RWPE1 (cell line): ENCODE data around the gene SLC24A3.

Experiments used
- CTCF ChIA-PET: fragments of 350-600 bp; sonication (Branson Sonifier 250); formaldehyde crosslinking; extraction: SDS; loops from one replicate; lab custom pipeline; 2021; lab: Yijun Ruan, JAX
- POLR2A ChIA-PET: fragments of 400-600 bp; formaldehyde crosslinking; extraction: SDS; loops from one replicate; lab custom pipeline; 2020; ENCODE audit warnings: antibody characterized with exemption; ENCODE audit not compliant: low non-redundant PET; lab: Yijun Ruan, JAX
- DNase-seq: peaks from one replicate; pipeline ENCODE4 v3.0.0; 2012; ENCODE audit warnings: low spot score
- H3K27ac ChIP-seq: fragments of 450-650 bp; 2 replicates; pipeline ENCODE4 v1.5.1; 2017
- CTCF ChIP-seq: fragments of 450-650 bp; conservative IDR thresholded peaks from 2 replicates; pipeline ENCODE4 v1.5.1; 2017; ENCODE audit warnings: low read depth, mild to moderate bottlenecking

The SLC24A3 gene

GRCh38 chr20:19679900-19680495 lies 467.6 kb downstream of the SLC24A3 start:
- no peak for DNase-seq
- no peak overlapping the region for H3K27ac ChIP-seq
- ChIA-PET POLR2A (no interaction called here), CTCF (no interaction called here)
- TF ChIP-seq CTCF = no peak

GRCh38 chr20:19682249-19682648 lies 469.8 kb downstream of the SLC24A3 start:
- no peak for TF ChIP-seq CTCF
- no peak overlapping the region for H3K27ac ChIP-seq
- DNase-seq = no peak
- CTCF ChIA-PET = no interaction called here
- POLR2A ChIA-PET = no interaction called here

- no peak for DNase-seq
- ChIA-PET CTCF (no interaction called here), POLR2A (no interaction called here)
- no peak for TF ChIP-seq CTCF
- H3K27ac ChIP-seq = no peak overlapping the region
These were observed 470.7 kb downstream of the SLC24A3 start for GRCh38 chr20:19683188-19683587.

GRCh38 chr20:19683822-19684221 lies 471.4 kb downstream of the SLC24A3 start:
- H3K27ac ChIP-seq = no peak overlapping the region
- TF ChIP-seq CTCF = no peak
- DNase-seq = no peak
- ChIA-PET CTCF (no interaction called here), POLR2A (no interaction called here)

GRCh38 chr20:19688031-19688806 lies 475.8 kb downstream of the SLC24A3 start:
- peak overlapping the region; percentile 47 for H3K27ac ChIP-seq
- ChIA-PET CTCF (interaction anchor here (0.6 to 1.1 kb wide), 3 partner anchors 39 to 136 kb away, joined by 3 to 5 read pairs (median 3); no protein-coding TSS in a partner anchor), POLR2A (no interaction called here)
- peak; percentile 82 for DNase-seq
- peak; percentile 83 for TF ChIP-seq CTCF

GRCh38 chr20:19690462-19690861 lies 478.0 kb downstream of the SLC24A3 start:
- CTCF ChIA-PET = no interaction called here
- POLR2A ChIA-PET = no interaction called here
- no peak for TF ChIP-seq CTCF
- no peak for DNase-seq
- no peak overlapping the region for H3K27ac ChIP-seq
